ENCODE measurements around the gene SAMD9L.

DNA sequence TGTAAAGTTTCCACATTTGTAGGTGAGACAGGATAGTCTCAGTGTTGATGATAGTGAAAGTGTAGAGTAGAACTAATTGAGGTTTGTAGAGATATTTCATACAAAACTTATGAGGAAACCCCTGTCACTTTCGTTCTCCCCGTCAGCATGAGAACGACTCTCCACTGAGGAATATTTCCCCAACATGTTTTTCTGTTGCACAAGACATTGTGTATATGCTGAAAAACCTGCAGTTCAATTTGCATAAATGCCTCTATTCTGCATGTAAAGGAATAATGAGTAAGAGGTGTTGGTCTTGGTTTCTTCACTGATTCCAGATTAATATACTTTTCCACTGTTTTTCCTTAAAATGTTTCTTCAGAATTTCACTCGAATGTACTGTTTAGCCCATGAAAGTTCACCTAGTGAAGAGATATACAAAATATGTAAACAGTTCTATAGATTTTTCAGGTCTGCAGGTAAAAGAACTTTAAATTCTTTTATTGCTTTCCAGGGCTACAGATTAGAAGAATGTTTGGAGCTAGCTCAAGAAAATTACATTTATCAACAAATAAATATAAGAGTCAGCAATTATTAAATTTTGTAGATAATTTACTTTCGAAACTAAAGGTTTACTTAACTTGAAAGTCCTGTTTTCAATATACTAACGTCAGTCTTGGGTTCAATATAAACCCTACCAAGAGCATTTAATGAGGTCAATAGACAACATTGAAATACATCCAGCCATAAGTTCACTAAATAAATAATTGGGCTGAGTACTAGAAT is 40.9 kb upstream of the SAMD9L start:
- TF ChIP-seq POLR2AphosphoS5 (IDR thresholded peaks at IDR 0.05): no peak
- TF ChIP-seq, protein P1, sequence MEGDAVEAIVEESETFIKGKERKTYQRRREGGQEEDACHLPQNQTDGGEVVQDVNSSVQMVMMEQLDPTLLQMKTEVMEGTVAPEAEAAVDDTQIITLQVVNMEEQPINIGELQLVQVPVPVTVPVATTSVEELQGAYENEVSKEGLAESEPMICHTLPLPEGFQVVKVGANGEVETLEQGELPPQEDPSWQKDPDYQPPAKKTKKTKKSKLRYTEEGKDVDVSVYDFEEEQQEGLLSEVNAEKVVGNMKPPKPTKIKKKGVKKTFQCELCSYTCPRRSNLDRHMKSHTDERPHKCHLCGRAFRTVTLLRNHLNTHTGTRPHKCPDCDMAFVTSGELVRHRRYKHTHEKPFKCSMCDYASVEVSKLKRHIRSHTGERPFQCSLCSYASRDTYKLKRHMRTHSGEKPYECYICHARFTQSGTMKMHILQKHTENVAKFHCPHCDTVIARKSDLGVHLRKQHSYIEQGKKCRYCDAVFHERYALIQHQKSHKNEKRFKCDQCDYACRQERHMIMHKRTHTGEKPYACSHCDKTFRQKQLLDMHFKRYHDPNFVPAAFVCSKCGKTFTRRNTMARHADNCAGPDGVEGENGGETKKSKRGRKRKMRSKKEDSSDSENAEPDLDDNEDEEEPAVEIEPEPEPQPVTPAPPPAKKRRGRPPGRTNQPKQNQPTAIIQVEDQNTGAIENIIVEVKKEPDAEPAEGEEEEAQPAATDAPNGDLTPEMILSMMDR (IDR thresholded peaks at IDR 0.05): no peak
